Measurements from ENCODE around the gene SIGMAR1. TPM values are rescaled to one million over a fixed set of nuclear protein-coding genes. Genes with fewer than 3 reads are reported as not detected.

SIGMAR1 gene
- total RNA-seq, 2 experiments from 2014 or later, result 141 to 147 TPM

- CTCF ChIA-PET, result interaction anchor here (1.1 to 6.0 kb wide), 5 partner anchors 7 to 63 kb away, joined by 3 to 46 read pairs (median 3); partner anchors contain the start of genes GALT and IL11RA
- POLR2A ChIA-PET, result interaction anchor here (0.7 kb wide), 1 partner anchor 8 kb away, joined by 14 read pairs; no protein-coding TSS in a partner anchor
Observed at GRCh38 chr9:34639322-34639721, 1.7 kb upstream of the SIGMAR1 start.

DNA sequence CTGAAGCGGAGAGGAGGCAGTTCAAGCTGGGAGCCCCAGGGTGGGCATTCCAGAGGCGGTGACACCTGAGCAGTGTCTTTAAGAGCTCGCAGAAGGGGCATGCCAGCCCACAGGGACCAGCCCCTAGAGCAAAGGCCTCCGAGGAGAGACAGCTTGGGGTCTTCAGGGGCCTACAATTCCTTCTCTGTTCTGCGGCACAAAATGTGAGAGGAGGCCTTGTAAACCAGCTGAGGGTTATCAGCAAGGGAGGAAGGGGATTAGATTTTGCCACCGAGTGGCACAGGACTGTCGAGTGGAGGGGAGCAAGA, 505 bp upstream of the SIGMAR1 start:
- POLR2A ChIA-PET, result interaction anchor here (1.2 to 3.1 kb wide), 4 partner anchors 9 to 27 kb away, joined by 3 to 41 read pairs (median 7); partner anchors contain the start of genes DCTN3 and GALT
- CTCF ChIA-PET, result interaction anchor here (1.1 to 10.9 kb wide), 9 partner anchors 8 to 64 kb away, joined by 3 to 89 read pairs (median 6); partner anchors contain the start of genes ARID3C, GALT, IL11RA and RPP25L

DNA sequence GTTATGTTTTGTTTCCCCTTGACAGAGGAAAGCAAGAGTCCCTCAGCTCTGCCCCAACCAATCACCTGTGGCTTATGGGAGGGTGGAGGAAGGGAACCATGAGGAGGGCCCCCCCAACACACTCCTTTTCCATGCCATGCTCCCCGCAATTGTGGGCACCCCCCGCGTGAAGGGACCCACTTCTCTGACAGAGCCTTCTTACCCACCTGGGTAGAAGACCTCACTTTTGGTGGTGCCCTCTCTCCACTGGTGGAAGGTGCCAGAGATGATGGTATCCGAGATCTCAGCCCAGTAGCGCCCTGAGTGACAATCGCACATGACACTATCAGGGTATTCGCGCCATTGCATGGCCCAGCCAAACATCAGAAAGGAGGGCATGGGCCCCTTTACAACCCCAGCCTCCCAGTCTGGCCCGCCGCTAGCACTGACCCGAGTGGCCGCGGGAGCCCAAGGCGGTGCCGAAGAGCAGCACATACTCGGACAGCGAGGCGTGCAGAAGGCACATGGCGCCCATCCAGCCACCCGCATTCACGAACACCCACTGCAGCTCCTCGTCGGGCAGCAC, 714 bp downstream of the SIGMAR1 start:
- ChIA-PET POLR2A (interaction anchor here (0.6 to 3.1 kb wide), 7 partner anchors 10 to 435 kb away, joined by 3 to 41 read pairs (median 3); partner anchors contain the start of genes DCTN3, GALT and VCP), CTCF (interaction anchor here (0.5 to 10.9 kb wide), 10 partner anchors 9 to 635 kb away, joined by 3 to 89 read pairs (median 8); partner anchors contain the start of genes DCTN3, GALT and RPP25L)

DNA sequence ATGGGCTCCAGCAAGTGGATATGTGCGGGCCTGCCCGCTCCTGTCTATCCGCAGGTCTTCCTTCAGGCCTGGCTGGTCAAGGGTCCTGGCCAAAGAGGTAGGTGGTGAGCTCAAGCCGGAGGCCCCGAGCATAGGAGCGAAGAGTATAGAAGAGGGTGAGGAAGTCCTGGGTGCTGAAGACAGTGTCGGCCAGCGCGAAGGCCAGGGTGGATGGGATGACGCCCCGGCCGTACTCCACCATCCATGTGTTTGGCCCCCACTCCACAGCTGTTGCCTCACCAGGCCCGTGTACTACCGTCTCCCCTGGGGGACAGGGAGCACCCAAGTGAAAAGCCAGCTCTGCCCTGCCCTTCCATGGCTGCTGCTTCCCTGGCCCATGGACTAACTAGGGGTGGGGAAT, 2.0 kb downstream of the SIGMAR1 start:
- POLR2A ChIA-PET, result interaction anchor here (1.3 kb wide), 1 partner anchor 15 kb away, joined by 3 read pairs; the partner anchor contains the start of gene DCTN3
- CTCF ChIA-PET, result interaction anchor here (0.7 to 10.9 kb wide), 9 partner anchors 10 to 44 kb away, joined by 3 to 89 read pairs (median 5); partner anchors contain the start of genes DCTN3, GALT and RPP25L

GRCh38 chr9:34634551-34635248, 2.9 kb downstream of the SIGMAR1 start:
- ChIA-PET POLR2A (interaction anchor here (1.3 to 1.5 kb wide), 2 partner anchors 14 to 23 kb away, joined by 3 to 4 read pairs; partner anchors contain the start of genes DCTN3 and RPP25L), CTCF (interaction anchor here (0.9 to 10.9 kb wide), 19 partner anchors 8 to 87 kb away, joined by 3 to 89 read pairs (median 6); partner anchors contain the start of genes DCTN3, GALT and RPP25L)

GRCh38 chr9:34633851-34634550, 3.6 kb downstream of the SIGMAR1 start:
- POLR2A ChIA-PET, result interaction anchor here (0.6 to 1.5 kb wide), 2 partner anchors 22 to 43 kb away, joined by 4 to 14 read pairs; partner anchors contain the start of gene RPP25L

GRCh38 chr9:34633166-34633565, 4.4 kb downstream of the SIGMAR1 start:
- CTCF ChIA-PET, result interaction anchor here (1.1 to 10.9 kb wide), 14 partner anchors 8 to 85 kb away, joined by 3 to 89 read pairs (median 6); partner anchors contain the start of genes DCTN3, GALT and RPP25L
- POLR2A ChIA-PET, result interaction anchor here (1.5 kb wide), 1 partner anchor 21 kb away, joined by 4 read pairs; the partner anchor contains the start of gene RPP25L

More at GRCh38 chr9:34633851-34634550, 3.6 kb downstream of the SIGMAR1 start:
- CTCF ChIA-PET, result interaction anchor here (0.9 to 10.9 kb wide), 18 partner anchors 9 to 86 kb away, joined by 3 to 89 read pairs (median 6); partner anchors contain the start of genes DCTN3, GALT and RPP25L

DNA sequence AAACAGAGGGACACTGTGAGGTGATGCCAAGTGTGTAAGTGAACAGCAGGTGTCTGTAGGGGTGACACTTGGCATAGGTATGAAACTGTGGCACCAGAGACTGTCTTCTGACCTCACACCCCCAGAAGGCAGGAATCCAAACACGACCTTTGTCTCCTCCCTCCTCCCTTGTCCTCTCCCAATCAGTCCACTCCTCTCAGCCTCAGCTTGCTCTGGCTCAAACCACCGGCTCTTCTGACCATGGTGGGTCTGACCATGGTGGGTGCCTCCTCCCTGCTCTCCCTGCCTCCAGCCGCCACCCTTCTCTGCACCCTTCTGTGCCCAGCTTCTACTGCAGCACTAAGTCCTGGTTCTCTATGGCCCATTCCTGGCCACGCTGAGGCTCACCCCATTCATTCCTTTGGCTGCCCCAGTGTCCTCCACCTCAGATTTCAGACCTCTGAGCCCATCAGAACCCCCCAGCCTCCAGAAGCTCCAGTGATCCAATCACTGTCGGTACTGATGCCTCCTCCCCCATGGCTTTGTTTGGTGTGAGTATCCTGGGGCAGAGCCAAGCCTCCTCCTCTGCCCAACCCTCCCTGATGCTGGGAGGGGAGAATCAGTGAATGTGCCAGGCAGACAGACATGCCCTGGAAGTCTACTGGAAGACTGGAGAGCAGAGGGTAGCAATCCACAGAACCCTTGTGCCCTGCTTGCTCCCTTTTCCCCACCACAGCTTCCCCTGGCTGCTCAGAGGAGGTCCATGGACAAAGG, 7.0 kb downstream of the SIGMAR1 start:
- ChIA-PET POLR2A (no interaction called here), CTCF (interaction anchor here (1.2 to 10.9 kb wide), 3 partner anchors 16 to 17 kb away, joined by 3 to 89 read pairs (median 4); partner anchors contain the start of genes GALT and RPP25L)

DNA sequence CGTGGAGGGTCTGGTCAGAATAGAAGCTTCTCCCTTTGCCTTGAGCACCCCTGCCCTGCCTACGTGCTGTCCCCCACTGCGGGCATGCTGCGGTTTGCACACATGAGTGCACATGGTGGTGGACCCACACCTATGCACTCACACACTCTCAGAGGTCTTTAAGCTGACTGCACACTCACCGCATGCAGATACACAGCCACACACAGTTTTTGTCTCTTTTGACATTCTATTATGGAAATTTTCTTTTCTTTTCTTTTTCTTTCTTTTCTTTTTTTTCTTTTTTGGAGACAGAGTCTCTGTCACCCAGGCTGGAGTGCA, 8.1 kb downstream of the SIGMAR1 start:
- ChIA-PET POLR2A (interaction anchor here (1.2 kb wide), 1 partner anchor 10 kb away, joined by 5 read pairs; the partner anchor contains the start of gene DCTN3), CTCF (interaction anchor here (0.9 to 10.9 kb wide), 5 partner anchors 9 to 18 kb away, joined by 3 to 89 read pairs (median 4); partner anchors contain the start of genes DCTN3, GALT and RPP25L)

DNA sequence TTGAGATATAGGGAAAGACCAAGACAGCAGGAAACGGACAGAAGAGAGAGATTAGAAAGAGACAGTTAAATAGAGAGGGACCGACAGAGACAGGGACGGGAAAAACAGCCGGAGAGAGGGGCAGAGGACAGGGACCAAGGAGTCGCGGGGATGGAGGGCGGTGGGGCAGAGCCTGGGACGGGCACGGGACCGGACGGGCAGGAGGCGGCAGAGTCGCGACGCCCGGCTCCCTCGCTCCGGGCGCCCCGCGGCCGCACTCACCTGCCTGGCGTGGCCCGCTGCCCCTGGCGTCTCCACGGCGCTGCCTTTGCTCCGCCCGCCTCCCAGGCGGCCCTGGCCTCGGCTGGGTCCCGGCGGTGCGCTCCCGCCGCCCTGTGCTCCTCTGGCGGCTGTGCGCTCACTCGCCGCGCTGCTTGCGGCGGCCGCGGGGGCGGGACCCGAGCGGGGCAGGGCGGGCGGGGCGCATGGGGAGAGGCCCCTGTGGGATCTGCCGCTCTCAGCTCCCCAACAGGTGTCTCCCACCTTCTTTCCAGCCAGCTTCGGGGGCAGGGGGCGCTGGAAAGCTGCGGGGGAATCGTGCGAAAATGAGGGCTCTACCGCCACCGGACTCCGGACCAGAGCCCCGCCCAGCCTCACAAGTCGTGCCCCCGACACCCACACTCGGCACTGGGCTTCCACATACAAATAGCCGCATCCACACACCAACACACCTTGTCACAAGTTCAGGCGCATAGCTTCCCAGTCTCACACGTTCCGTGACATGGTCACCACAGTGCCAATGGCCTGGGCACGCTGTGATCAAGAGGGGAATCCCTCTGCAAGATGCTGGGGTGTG, 8.7 kb downstream of the SIGMAR1 start, which contains the start of gene ARID3C:
Gene ARID3C (minus strand): TSS at position 411 of the 835 bp plus-strand sequence. CDS start 1,052 bp downstream, outside the sequence.
- ChIA-PET POLR2A (interaction anchor here (1.2 kb wide), 1 partner anchor 9 kb away, joined by 5 read pairs; the partner anchor contains the start of gene DCTN3), CTCF (interaction anchor here (0.9 to 10.9 kb wide), 5 partner anchors 9 to 19 kb away, joined by 3 to 89 read pairs (median 4); partner anchors contain the start of genes DCTN3, GALT and RPP25L)

DNA sequence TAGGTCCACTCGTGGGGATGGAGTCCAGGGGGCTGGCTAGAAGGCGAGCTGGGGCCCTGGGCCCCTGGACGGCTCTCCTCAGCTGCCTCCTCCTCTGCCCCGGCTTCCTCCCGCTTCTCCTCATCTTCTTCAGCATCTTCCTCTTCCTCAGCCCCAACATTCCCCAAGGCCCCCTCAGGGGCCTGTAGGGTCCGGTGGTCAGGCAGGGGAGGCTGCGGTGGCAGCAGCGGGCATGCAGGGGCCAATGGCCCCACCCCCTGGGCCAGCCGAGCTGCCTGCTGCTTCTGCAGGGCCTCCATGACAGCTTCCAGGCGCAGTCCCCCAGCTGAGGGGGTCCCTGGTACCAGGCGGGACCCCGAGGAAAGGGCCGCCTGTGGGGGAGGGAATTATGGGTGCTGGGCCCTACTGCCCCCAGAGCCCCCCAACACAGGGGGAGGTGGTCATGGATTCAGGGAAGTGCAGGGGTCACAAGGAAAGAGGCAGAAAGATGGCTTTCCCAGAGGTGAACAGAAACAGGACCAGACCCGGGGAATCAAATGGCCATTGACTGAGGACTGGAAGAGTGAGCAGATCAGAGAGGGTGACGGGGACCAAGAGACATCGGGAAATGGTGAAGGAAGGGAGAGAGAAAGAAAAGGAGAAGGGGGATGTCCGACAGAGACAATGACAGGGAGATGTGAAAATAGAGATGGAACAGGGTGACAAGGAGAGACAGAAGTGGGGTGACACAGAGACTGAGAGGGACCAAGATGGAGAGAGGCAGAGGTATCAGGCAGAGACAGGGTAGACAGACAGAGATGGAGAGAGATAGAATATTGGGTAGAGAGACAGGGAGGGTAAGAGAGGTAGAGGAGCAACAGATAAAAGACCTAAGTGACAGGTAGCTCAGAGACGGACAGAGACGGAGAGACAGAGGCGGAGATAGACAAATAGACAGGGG, 9.6 kb downstream of the SIGMAR1 start:
- ChIA-PET CTCF (interaction anchor here (10.9 kb wide), 1 partner anchor 15 kb away, joined by 89 read pairs; the partner anchor contains the start of gene RPP25L), POLR2A (interaction anchor here (1.2 kb wide), 1 partner anchor 8 kb away, joined by 5 read pairs; the partner anchor contains the start of gene DCTN3)

DNA sequence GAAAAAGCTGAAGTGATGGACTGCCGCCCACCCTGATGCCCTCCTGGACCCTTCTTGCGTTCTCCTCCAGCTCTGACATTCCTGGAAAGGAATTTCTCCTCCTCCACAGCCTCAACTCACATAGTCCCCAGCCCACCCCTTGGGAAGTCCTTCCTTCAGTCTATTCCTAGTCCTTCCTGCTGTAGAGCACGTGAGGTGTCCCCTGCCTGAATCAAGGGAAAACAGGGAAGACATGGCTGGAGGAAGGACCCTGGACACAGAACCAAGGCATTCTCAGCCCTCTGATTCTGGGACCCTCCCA, 12.5 kb downstream of the SIGMAR1 start:
- CTCF ChIA-PET, result interaction anchor here (1.1 to 1.7 kb wide), 4 partner anchors 8 to 33 kb away, joined by 4 to 9 read pairs (median 5); no protein-coding TSS in a partner anchor
- POLR2A ChIA-PET, result interaction anchor here (1.1 kb wide), 1 partner anchor 12 kb away, joined by 3 read pairs; no protein-coding TSS in a partner anchor

DNA sequence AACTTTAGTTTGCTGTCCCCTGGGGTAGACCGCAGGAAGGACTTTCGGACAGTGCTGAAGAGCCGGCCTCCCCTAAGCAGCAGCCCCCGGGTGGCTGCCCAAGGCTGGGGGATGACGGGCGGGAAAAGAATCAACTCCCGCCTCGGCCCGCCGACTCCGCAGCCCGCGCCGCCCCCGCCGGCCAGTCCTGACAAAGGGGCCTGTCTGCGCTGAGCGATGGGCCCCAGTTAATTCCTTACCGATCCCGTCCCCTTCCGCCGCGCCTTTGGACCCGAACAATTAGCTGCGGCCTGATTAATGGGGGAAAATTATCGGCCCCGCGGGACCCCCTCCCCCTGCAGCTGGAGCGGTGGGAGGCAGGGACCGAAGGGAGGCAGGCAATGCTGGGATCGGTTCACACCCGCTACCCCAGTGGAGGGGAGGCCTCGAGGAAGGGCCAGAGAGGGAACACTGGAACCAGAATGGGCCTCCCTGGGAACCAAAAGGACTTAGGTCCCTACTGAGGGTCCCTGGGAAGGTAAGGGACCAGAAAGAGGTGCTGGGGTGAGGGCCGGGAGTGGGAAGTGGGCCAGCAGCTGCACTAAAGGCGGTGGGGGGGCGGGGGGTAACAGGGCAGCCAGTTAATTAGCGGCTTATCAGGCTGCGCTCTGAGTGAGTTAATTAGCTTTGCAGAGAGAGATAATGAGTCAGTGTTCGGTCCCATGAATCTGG, 13.0 kb downstream of the SIGMAR1 start:
- ChIA-PET CTCF (interaction anchor here (1.1 to 2.0 kb wide), 4 partner anchors 9 to 21 kb away, joined by 4 to 13 read pairs (median 8); no protein-coding TSS in a partner anchor), POLR2A (interaction anchor here (1.1 kb wide), 1 partner anchor 12 kb away, joined by 3 read pairs; no protein-coding TSS in a partner anchor)

GRCh38 chr9:34623374-34624235, 14.0 kb downstream of the SIGMAR1 start:
- ChIA-PET CTCF (interaction anchor here (0.7 to 2.0 kb wide), 3 partner anchors 11 to 377 kb away, joined by 3 to 13 read pairs (median 4); no protein-coding TSS in a partner anchor), POLR2A (no interaction called here)
